ENCODE results near the gene GATA5. TPM values are rescaled to one million over a fixed set of nuclear protein-coding genes. Genes with fewer than 3 reads are reported as not detected.
"Not testable (repeated sequence)": the region's sequence is repeated elsewhere in the genome, so short reads cannot be mapped to it uniquely, and the experiment has no call there.

The GATA5 gene
- total RNA-seq, 1 donor from 2014 or later, result not detected

DNA sequence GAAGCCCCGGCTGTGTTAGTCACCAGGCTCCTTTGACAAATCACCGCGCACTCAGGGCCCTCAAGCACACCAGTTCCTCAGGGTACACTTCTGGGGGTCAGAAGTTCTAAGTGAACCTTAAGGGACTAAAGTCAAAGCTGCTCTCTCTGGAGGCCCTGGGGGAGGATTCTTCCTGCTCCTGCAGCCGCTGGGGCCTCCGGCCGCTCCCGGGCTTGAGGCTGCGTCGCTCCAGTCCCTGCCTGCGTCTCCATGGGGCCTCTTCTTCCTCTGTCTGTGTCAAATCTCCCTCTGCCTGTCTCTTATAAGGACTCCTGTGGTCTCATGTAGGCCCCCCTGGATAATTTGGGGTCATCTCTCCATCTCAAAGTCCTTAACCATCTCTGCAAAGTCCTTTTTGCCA lies 18.1 kb upstream of the GATA5 start:
- TF ChIP-seq, protein P1, sequence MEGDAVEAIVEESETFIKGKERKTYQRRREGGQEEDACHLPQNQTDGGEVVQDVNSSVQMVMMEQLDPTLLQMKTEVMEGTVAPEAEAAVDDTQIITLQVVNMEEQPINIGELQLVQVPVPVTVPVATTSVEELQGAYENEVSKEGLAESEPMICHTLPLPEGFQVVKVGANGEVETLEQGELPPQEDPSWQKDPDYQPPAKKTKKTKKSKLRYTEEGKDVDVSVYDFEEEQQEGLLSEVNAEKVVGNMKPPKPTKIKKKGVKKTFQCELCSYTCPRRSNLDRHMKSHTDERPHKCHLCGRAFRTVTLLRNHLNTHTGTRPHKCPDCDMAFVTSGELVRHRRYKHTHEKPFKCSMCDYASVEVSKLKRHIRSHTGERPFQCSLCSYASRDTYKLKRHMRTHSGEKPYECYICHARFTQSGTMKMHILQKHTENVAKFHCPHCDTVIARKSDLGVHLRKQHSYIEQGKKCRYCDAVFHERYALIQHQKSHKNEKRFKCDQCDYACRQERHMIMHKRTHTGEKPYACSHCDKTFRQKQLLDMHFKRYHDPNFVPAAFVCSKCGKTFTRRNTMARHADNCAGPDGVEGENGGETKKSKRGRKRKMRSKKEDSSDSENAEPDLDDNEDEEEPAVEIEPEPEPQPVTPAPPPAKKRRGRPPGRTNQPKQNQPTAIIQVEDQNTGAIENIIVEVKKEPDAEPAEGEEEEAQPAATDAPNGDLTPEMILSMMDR (IDR thresholded peaks at IDR 0.05), result no peak
- Mint-ChIP-seq H3K27me3 (ENCODE audit: unreplicated experiment) (peaks cover 7% of the 10 kb centered on the region), H3K4me3 (ENCODE audit: unreplicated experiment) (no peak overlapping the region), H3K36me3 (ENCODE audit: unreplicated experiment) (no peaks in the 10 kb centered on the region), H3K27ac (ENCODE audit: unreplicated experiment) (no peak overlapping the region), H3K4me1 (ENCODE audit: unreplicated experiment) (no peaks in the 10 kb centered on the region), H3K9me3 (ENCODE audit: unreplicated experiment) (no peaks in the 10 kb centered on the region)
- no peak for DNase-seq (ENCODE audit: extremely low spot score, unreplicated experiment)

DNA sequence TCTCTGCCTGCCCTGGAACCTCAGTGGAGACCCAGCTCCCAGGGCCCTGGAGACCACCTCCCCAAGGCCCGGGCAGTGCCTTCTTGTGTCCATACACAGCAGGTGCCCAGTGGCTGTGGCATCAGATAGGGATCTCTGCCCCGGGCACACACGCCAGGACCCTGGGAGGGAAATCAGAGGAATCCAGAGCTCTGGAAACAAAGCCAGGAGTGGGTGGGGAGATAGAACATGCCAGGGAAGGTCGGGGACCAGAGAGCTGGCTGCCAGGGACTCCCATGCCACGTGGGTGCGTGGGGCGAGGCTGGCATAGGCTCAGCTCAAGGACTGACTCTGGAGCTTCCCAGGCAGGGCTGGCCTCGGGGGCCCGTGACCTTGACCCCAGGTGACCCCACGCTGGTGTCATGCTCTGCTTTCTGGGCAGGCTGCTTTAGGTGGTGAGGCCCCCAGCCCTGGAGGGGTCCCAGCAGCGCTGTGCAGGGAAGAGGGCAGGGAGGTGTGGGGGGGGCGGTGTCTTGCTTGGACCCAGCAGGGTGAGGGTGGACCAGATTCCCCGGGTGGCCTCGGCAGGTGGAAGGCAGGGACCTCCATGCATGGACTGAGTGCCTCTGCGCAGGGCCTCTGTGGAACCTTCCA lies 17.6 kb upstream of the GATA5 start:
- Mint-ChIP-seq H3K4me1 (ENCODE audit: unreplicated experiment) (no peaks in the 10 kb centered on the region), H3K27ac (ENCODE audit: unreplicated experiment) (no peak overlapping the region), H3K36me3 (ENCODE audit: unreplicated experiment) (no peaks in the 10 kb centered on the region), H3K27me3 (ENCODE audit: unreplicated experiment) (peaks cover 12% of the 10 kb centered on the region), H3K9me3 (ENCODE audit: unreplicated experiment) (no peaks in the 10 kb centered on the region), H3K4me3 (ENCODE audit: unreplicated experiment) (no peak overlapping the region)
- TF ChIP-seq, protein P1 (IDR thresholded peaks at IDR 0.05), result no peak
- DNase-seq (ENCODE audit: extremely low spot score, unreplicated experiment), result no peak

DNA sequence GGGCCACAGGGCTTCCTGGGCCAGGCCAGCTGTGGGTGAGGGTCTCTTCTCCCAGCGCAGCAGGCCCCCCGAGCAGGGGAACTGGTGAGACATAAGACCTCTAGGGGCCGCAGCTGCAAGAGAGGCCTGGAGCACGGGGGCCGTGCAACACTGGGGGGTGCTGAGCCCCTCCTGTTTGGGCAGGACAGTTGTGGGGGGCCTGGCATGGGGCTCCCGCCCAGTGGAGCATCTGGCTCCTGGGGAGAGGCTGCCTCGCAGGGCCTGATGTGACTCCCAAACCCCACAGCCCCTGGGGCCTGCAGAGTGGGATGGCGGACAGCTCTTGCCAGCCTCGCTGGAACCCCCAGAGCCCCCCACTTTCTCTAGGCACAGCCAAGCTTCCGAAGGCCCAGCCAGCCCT lies 16.9 kb upstream of the GATA5 start:
- Mint-ChIP-seq H3K4me3 (ENCODE audit: unreplicated experiment) (no peak overlapping the region), H3K27me3 (ENCODE audit: unreplicated experiment) (peaks cover 15% of the 10 kb centered on the region), H3K36me3 (ENCODE audit: unreplicated experiment) (no peaks in the 10 kb centered on the region), H3K27ac (ENCODE audit: unreplicated experiment) (no peak overlapping the region), H3K9me3 (ENCODE audit: unreplicated experiment) (no peaks in the 10 kb centered on the region), H3K4me1 (ENCODE audit: unreplicated experiment) (no peaks in the 10 kb centered on the region)
- no peak for DNase-seq (ENCODE audit: extremely low spot score, unreplicated experiment)
- TF ChIP-seq, protein P1 (IDR thresholded peaks at IDR 0.05), result no peak

DNA sequence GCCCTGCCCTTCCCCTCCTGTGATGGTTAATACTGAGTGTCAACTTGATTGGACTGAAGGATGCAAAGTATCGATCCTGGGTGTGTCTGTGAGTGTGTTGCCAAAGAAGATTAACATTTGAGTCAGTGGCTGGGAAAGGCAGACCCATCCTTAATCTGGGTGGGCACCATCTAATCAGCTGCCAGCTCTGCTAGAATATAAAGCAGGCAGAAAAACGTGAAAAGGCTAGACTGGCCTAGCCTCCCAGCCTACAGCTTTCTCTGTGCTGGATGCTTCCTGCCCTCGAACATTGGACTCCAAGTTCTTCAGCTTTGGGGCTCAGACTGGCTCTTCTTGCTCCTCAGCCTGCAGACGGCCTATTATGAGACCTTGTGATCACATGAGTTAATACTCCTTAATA lies 15.0 kb upstream of the GATA5 start:
- H3K27me3 Mint-ChIP-seq (ENCODE audit: unreplicated experiment), result peaks cover 29% of the 10 kb centered on the region
- not testable (repeated sequence) for H3K9me3 Mint-ChIP-seq (ENCODE audit: unreplicated experiment); H3K27ac Mint-ChIP-seq (ENCODE audit: unreplicated experiment); H3K4me1 Mint-ChIP-seq (ENCODE audit: unreplicated experiment); H3K36me3 Mint-ChIP-seq (ENCODE audit: unreplicated experiment); H3K4me3 Mint-ChIP-seq (ENCODE audit: unreplicated experiment); DNase-seq (ENCODE audit: extremely low spot score, unreplicated experiment)

DNA sequence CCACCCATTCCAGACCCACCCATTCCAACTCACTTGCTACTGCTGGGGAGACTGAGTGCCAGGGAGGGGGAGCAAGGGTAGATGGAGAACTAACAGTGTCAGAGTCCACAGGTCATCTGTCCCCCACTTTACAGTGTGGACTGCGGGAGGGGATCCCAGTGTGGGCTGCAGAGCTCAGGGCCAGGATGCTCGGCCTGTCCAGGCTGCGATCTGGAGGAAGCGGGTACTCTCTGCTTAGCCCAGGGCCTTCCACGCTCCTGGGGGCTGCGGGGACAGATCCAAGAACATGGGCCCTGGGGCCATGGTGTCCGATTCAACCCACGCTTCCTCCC lies 14.1 kb upstream of the GATA5 start:
- peaks cover 31% of the 10 kb centered on the region for H3K27me3 Mint-ChIP-seq (ENCODE audit: unreplicated experiment)
- TF ChIP-seq, protein P1 (IDR thresholded peaks at IDR 0.05), result no peak
- no peaks in the 10 kb centered on the region for H3K36me3 Mint-ChIP-seq (ENCODE audit: unreplicated experiment)
- H3K4me3 Mint-ChIP-seq (ENCODE audit: unreplicated experiment), result no peak overlapping the region
- no peaks in the 10 kb centered on the region for H3K4me1 Mint-ChIP-seq (ENCODE audit: unreplicated experiment)
- no peaks in the 10 kb centered on the region for H3K9me3 Mint-ChIP-seq (ENCODE audit: unreplicated experiment)
- no peak overlapping the region for H3K27ac Mint-ChIP-seq (ENCODE audit: unreplicated experiment)
- no peak for DNase-seq (ENCODE audit: extremely low spot score, unreplicated experiment)

Data from osteocyte (in vitro differentiated cells).